T-helper 17 cell (primary cell): ENCODE results near the gene MRPL20. TPM values are rescaled to one million over a fixed set of nuclear protein-coding genes. Genes with fewer than 3 reads are reported as not detected.

ENCODE experiments used
- ATAC-seq: fragments of 150-1000 bp; cut with Tn5 transposase; 2 replicates; pipeline ENCODE4 v1.10.0; 2021; ENCODE audit warnings: mild to moderate bottlenecking, moderate library complexity
- DNase-seq, 3 donors: peaks; one replicate each; pipeline versions ENCODE4 v3.0.0 to v3.0.0-alpha.2; 2020 to 2021
- H3K9me3 ChIP-seq: one replicate; pipeline ENCODE4 v1.7.0; 2013; ENCODE audit warnings: low read length, mild to moderate bottlenecking; ENCODE audit not compliant: control insufficient read depth, poor library complexity, severe bottlenecking
- H3K27ac Mint-ChIP-seq: one replicate; pipeline ENCODE4 v1.8.0; 2022; ENCODE audit warnings: mild to moderate bottlenecking, moderate library complexity, mixed read lengths
- H3K27me3 Mint-ChIP-seq: one replicate; pipeline ENCODE4 v1.8.0; 2022; ENCODE audit warnings: mixed read lengths
- H3K36me3 Mint-ChIP-seq: one replicate; pipeline ENCODE4 v1.8.0; 2022; ENCODE audit warnings: low read depth, mixed read lengths
- H3K4me1 Mint-ChIP-seq: one replicate; pipeline ENCODE4 v1.8.0; 2022; ENCODE audit warnings: mild to moderate bottlenecking, mixed read lengths
- H3K4me3 Mint-ChIP-seq: one replicate; pipeline ENCODE4 v1.8.0; 2022; ENCODE audit warnings: mild to moderate bottlenecking, moderate library complexity, mixed read lengths
- total RNA-seq, 4 donors: library from RNA in 2 of 4; stranded (reverse) in 2 of 4; gene quantifications; one replicate each; pipeline ENCODE4 v1.2.3 and lab custom pipeline; 2022 to 2026

The MRPL20 gene
- total RNA-seq, 2 donors from 2014 or later = 88.0 to 92.1 TPM

GRCh38 chr1:1401457-1402010 is 5.6 kb downstream of the MRPL20 start:
- H3K36me3 Mint-ChIP-seq = peaks cover 3% of the 10 kb centered on the region
- no peak for ATAC-seq

GRCh38 chr1:1400576-1401456 is 6.3 kb downstream of the MRPL20 start:
- no peak for ATAC-seq
- no peak for DNase-seq
- Mint-ChIP-seq H3K27me3 (no peaks in the 10 kb centered on the region), H3K36me3 (peaks cover 3% of the 10 kb centered on the region), H3K27ac (peak overlapping the region; percentile 90), H3K4me1 (peaks cover 27% of the 10 kb centered on the region), H3K4me3 (peak overlapping the region; percentile 92)
- no peaks in the 10 kb centered on the region for H3K9me3 ChIP-seq

More at GRCh38 chr1:1401457-1402010, 5.6 kb downstream of the MRPL20 start:
- Mint-ChIP-seq H3K27ac (peak overlapping the region; percentile 65), H3K4me3 (no peak overlapping the region), H3K27me3 (no peaks in the 10 kb centered on the region), H3K4me1 (peaks cover 27% of the 10 kb centered on the region)
- DNase-seq = no peak
- no peaks in the 10 kb centered on the region for H3K9me3 ChIP-seq

GRCh38 chr1:1399872-1400575 is 7.1 kb downstream of the MRPL20 start:
- H3K9me3 ChIP-seq = no peaks in the 10 kb centered on the region
- Mint-ChIP-seq H3K27me3 (no peaks in the 10 kb centered on the region), H3K27ac (peak overlapping the region; percentile 90), H3K4me1 (peaks cover 30% of the 10 kb centered on the region), H3K4me3 (peak overlapping the region; percentile 92), H3K36me3 (peaks cover 7% of the 10 kb centered on the region)
- no peak for ATAC-seq
- DNase-seq = no peak

GRCh38 chr1:1399187-1399871 is 7.8 kb downstream of the MRPL20 start, which contains the start of gene CCNL2:
Gene CCNL2, minus strand, starts transcription at chr1:1399335. Its CDS starts 29 bp downstream, at chr1:1399306.
- no peaks in the 10 kb centered on the region for H3K27me3 Mint-ChIP-seq
- ATAC-seq (peak; percentile 96), DNase-seq (peak; percentile 99)
- peak within 1 kb of the TSS; percentile 90 for H3K27ac Mint-ChIP-seq
- H3K4me3 Mint-ChIP-seq = peak within 1 kb of the TSS; percentile 92
- H3K4me1 Mint-ChIP-seq = peaks cover 30% of the 10 kb centered on the region
- H3K9me3 ChIP-seq = no peaks in the 10 kb centered on the region
- peaks cover 7% of the 10 kb centered on the region for H3K36me3 Mint-ChIP-seq

GRCh38 chr1:1398677-1399186 is 8.4 kb downstream of the MRPL20 start:
- H3K4me3 Mint-ChIP-seq = peak overlapping the region; percentile 92
- peaks cover 28% of the 10 kb centered on the region for H3K4me1 Mint-ChIP-seq

GRCh38 chr1:1397839-1398523 is 9.1 kb downstream of the MRPL20 start:
- H3K36me3 Mint-ChIP-seq = peaks cover 4% of the 10 kb centered on the region
- ATAC-seq (no peak), DNase-seq (no peak)
- no peaks in the 10 kb centered on the region for H3K27me3 Mint-ChIP-seq
- peaks cover 26% of the 10 kb centered on the region for H3K4me1 Mint-ChIP-seq
- H3K9me3 ChIP-seq = no peaks in the 10 kb centered on the region
- H3K4me3 Mint-ChIP-seq = peak overlapping the region; percentile 92
- peak overlapping the region; percentile 78 for H3K27ac Mint-ChIP-seq

More at GRCh38 chr1:1398677-1399186, 8.4 kb downstream of the MRPL20 start:
- peak; percentile 10 for ATAC-seq
- no peak for DNase-seq
- H3K9me3 ChIP-seq = no peaks in the 10 kb centered on the region
- H3K36me3 Mint-ChIP-seq = peaks cover 5% of the 10 kb centered on the region
- no peaks in the 10 kb centered on the region for H3K27me3 Mint-ChIP-seq
- peak overlapping the region; percentile 90 for H3K27ac Mint-ChIP-seq

- Mint-ChIP-seq H3K27ac (peak overlapping the region; percentile 79), H3K27me3 (no peaks in the 10 kb centered on the region)
- no peak for ATAC-seq
Observed at GRCh38 chr1:1395166-1395565, 11.9 kb downstream of the MRPL20 start.

GRCh38 chr1:1394116-1394515 is 13.0 kb downstream of the MRPL20 start:
- Mint-ChIP-seq H3K4me3 (peak overlapping the region; percentile 7), H3K4me1 (peaks cover 18% of the 10 kb centered on the region), H3K27ac (no peak overlapping the region), H3K36me3 (peaks cover 4% of the 10 kb centered on the region), H3K27me3 (no peaks in the 10 kb centered on the region)
- DNase-seq = no peak
- H3K9me3 ChIP-seq = no peaks in the 10 kb centered on the region
- no peak for ATAC-seq

More at GRCh38 chr1:1395166-1395565, 11.9 kb downstream of the MRPL20 start:
- H3K4me1 Mint-ChIP-seq = peaks cover 20% of the 10 kb centered on the region
- no peak overlapping the region for H3K4me3 Mint-ChIP-seq
- no peaks in the 10 kb centered on the region for H3K9me3 ChIP-seq
- H3K36me3 Mint-ChIP-seq = peaks cover 4% of the 10 kb centered on the region
- no peak for DNase-seq

- H3K27me3 Mint-ChIP-seq = no peaks in the 10 kb centered on the region
- no peaks in the 10 kb centered on the region for H3K9me3 ChIP-seq
- peaks cover 4% of the 10 kb centered on the region for H3K36me3 Mint-ChIP-seq
- H3K4me3 Mint-ChIP-seq = no peak overlapping the region
- no peak for DNase-seq
- H3K4me1 Mint-ChIP-seq = peaks cover 18% of the 10 kb centered on the region
- peak overlapping the region; percentile 8 for H3K27ac Mint-ChIP-seq
- ATAC-seq = no peak
Observed at GRCh38 chr1:1393428-1393827, 13.7 kb downstream of the MRPL20 start.

- Mint-ChIP-seq H3K27me3 (no peaks in the 10 kb centered on the region), H3K4me3 (no peak overlapping the region), H3K36me3 (peaks cover 4% of the 10 kb centered on the region), H3K27ac (peak overlapping the region; percentile 8), H3K4me1 (peaks cover 16% of the 10 kb centered on the region)
- ATAC-seq (no peak), DNase-seq (no peak)
- no peaks in the 10 kb centered on the region for H3K9me3 ChIP-seq
Observed at GRCh38 chr1:1393014-1393413, 14.1 kb downstream of the MRPL20 start.

- Mint-ChIP-seq H3K27ac (no peak overlapping the region), H3K4me3 (no peak overlapping the region), H3K36me3 (peaks cover 4% of the 10 kb centered on the region), H3K4me1 (peaks cover 13% of the 10 kb centered on the region), H3K27me3 (no peaks in the 10 kb centered on the region)
- ATAC-seq = no peak
- H3K9me3 ChIP-seq = no peaks in the 10 kb centered on the region
- no peak for DNase-seq
Observed at GRCh38 chr1:1391225-1391624, 15.9 kb downstream of the MRPL20 start.

- no peaks in the 10 kb centered on the region for H3K9me3 ChIP-seq
- Mint-ChIP-seq H3K27ac (peak overlapping the region; percentile 71), H3K4me3 (no peak overlapping the region), H3K36me3 (peaks cover 4% of the 10 kb centered on the region), H3K4me1 (peaks cover 12% of the 10 kb centered on the region), H3K27me3 (no peaks in the 10 kb centered on the region)
- DNase-seq (no peak), ATAC-seq (no peak)
Observed at GRCh38 chr1:1390675-1391074, 16.4 kb downstream of the MRPL20 start.
